GM19328 (cell line): ENCODE measurements around the gene CLIC5.

Experiments used
- ATAC-seq: cut with Tn5 transposase; IDR thresholded peaks from one replicate; pipeline ENCODE4 v1.9.1; 2021; ENCODE audit warnings: mild to moderate bottlenecking, moderate library complexity; ENCODE audit not compliant: unreplicated experiment

The CLIC5 gene

DNA sequence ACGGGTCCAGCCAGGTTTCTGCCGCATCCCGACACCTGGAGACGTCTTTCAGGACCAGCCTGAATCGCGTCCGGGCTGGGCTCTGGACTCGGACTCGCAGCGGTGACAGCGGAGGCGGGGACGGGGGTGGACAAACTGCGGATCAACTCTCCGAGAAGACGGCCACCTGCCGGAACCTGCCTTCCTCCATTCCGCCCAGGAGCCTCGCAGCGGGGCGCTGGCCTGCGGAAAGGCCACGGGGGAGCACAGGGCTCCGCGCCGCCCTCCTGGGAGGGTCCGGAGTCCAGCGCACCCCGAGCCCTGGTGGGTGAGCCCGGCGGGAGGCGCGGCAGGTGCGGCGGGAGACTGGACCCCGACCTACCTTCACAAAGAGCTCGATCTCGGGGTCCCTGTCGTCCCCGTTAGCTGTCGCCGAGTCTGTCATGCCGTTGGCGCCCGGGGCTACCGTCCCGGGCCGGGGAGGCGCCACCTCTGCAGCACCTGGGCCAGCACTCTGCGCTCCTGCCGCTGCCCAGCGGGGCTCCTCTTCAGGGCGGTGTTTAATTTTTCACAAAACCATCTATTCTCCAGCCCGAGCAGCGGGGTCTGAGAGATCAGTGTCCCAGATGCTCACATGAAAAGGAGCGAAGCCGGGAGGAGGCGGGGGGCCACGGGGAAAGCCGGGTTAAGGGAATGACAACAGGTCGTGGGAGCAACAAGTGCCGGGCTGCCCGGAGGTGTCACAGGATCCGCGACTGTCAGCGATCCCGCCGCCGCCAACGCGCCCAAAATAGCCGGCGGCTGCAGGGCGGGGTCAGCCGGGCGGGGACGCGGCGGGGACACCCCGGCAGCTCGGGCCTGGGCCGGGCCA lies at the start of gene CLIC5:
CLIC5 (minus strand) TSS at position 742 of the 850 bp plus-strand sequence; CDS start at position 424, 318 bp downstream.
- ATAC-seq, result no peak

DNA sequence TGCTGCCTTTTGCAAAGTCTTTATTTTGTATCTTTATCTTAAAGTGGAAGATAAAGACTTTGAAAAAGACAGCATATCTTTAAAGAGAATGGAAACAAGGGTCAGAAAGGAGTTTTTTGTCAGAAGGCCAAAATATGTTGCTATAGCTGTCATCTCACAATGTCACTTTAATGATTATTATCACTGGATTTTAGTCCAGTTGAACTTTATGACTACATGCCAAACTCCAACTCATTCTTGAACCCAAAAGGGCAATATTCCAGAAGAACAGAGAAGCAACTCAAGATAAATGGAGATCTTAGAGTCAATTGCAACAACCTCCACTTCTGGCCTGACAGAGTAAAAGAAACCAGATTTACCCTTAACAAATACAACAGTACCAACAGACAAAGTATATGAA lies 47.3 kb upstream of the CLIC5 start:
- no peak for ATAC-seq

DNA sequence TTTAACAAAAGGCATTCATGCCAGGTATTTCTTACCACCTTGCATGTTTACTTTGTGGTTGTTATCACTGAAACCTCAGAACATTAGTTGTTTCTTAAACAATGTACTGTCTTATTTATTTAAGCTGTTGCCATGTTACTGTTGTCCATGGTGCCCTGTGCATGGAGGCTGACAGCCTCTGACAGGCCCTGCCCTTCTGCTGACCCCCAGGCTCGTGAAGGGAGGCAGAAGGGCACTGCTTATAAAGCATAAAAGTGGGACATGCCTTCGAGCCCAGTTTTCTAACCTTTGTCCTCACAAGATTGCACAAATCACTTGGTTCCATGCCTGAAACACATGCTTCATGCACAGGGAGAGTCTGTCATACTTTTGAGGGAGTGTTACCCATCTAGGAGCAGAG lies 46.7 kb upstream of the CLIC5 start:
- ATAC-seq, result no peak

DNA sequence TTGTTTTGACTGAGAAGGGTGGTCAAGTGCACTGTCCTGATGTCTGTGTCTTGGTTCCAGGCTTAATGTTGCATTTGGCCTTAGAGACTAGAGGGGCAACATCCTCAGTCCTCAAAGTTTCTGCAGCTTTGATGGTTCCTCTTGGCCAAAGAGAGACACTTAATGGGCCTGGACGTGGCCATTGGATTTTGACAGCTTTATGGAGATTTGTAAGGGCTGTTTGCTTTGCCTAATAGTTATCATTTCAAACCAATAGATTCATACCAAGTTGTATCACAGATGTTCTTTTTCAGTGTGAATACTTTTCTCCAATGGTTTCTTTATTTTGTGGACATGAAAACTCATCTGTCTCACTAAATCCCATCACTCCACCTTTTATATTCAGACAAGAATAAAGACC lies 45.8 kb upstream of the CLIC5 start:
- ATAC-seq, result no peak

DNA sequence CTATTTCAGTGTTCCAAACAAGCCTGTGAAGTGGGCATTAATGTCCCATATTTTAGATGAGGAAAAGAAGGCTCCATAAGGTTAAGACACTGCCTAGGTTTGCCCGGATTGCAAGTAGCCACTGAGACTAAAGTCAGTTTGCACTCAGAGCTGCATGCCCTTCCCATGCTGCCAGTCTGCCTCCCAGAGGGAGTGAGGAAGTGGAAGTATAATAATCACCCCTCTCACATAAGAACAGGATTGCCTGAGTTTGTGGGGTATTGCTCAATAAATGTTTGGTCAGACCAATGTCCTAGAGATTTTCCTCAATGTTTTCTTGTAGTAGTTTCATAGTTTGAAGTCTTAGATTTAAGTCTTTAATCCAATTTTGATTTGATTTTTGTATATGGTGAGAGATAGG lies 43.9 kb upstream of the CLIC5 start:
- no peak for ATAC-seq

DNA sequence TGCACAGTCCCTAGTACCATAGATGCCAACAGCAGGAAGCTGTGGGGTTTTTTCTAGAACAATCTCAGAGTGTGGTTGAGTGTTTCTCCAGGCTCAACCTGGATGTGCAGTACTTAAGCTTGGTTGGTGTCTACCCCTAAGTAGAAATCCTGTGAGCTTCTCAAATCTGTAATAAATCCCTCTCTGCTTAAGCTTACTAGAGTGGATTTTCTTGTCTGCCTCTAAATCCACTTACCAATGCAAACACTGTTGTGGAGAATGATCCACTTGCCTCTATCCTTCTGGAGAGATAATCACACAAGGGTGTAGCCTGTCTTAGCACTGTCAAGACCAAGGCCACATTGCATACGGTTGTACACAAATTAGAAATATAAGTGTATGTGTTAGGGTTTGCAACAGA lies 43.3 kb upstream of the CLIC5 start:
- no peak for ATAC-seq

DNA sequence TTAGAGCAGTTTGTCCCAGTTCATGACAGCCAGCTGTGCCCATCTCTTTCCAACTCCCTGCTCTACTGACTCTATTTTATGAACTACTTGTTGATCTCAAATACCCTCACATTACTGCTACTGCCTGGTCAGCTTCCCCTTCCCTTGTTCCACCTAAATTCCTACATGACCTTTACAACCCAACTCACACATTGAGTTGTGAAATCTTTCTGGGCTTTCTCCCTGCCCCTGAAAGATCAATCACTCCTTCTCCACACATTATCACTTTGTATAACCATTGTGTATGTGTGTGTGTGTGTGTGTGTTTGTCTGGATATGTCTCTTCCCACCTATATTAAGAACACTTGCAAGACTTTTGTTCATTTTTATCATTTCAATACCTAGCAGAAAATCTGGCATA lies 42.1 kb upstream of the CLIC5 start:
- ATAC-seq, result no peak

DNA sequence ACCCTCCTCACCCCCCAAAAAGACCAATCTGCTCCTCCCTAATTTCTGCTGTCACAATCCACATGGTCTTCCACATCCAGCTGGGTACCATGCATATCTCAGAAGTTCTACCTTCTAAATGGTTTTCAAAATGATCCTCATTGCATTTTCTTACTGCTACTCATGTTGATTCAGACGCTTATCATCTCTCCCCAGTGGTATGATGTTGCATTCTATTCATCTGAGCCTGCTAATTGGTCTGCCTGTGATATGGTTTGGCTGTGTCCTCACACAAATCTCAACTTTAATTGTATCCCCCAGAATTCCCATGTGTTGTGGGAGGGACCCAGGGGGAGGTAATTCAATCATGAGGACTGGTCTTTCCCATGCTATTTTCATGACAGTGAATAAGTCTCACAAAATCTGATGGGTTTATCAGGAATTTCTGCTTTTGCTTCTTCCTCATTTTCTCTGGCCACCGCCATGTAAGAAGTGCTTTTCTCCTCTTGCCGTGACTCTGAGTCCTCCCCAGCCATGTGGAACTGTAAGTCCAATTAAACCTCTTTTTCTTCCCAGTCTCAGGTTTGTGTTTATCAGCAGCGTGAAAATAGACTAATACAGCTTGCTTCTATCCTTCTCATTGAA lies 41.4 kb upstream of the CLIC5 start:
- ATAC-seq, result no peak

DNA sequence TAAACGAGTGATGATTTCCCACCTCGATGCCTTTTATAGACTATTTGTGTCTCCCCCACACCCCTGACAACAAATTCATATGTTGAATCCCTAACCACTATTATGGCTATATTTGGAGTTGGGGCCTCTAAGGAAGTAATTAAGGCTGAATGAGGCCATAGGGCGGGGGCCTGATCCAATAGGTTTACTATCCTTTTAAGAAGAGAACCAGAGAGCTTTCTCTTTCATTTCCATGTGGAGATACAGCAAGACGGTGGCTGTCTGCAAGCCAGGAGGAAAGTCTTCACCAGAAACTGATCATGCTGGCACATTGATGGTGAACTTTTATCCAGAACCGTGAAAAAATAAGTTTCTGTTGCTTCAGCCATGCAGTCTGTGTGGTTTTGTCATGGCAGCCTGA lies 38.9 kb upstream of the CLIC5 start:
- no peak for ATAC-seq

DNA sequence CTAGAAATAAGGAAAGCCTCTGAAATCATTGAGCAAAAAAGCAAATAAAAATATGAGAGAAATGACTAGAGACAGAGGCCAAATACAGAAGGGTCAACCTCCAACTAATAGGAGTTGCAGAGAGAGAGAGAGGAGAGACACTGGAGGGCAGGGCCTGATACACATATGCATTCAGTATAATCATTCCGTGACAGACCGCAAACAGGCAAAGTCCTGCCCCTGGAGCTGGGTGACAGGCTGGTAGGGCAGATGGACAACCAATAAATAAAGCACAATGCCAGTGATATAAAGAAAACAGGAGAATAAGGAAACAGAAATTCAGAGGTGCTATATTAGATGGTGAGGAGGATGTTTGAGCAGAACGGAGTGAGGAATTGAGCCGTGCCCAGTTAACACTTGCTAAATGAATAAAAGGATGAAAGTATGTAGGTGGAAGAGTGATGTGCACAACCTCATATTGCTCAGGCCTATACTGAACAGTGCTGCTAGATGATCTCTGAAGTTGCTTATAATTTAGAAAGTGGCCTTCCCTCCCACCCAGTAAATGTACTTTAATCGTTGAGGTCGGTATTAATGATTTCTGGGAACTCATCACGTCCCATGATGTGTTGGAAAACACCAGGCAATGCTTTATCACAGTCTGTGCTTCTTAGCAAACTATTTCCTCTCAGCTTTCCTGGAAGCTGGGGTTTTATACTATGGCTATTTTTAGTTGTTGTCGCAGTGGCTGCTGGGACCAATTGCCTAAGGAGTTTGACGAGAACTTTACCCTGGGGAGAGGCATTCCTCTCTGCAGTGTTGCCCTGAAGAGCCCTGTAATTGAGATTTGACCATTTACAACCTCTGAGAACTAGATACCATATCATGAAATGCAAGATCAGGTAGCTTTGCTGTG lies 37.6 kb upstream of the CLIC5 start:
- no peak for ATAC-seq

DNA sequence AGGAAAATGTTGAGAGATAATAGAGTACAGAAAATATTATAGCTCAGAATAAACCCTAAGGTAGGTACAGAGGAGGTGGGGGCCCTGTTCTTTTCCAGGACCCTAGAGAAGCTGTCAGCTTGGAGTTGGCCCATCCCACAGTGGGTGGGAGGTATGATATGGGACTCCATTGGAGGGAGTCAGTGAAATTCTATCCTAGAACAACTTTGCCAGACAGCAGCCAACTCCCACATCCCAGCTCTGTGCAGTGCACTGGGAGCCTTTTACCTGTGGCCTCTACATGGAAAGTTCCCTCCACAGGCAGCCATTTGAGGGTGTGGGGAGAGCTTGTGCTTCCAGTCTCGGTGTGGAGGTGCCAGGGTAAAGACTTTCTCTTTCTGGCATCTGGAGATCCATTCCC lies 36.8 kb upstream of the CLIC5 start:
- no peak for ATAC-seq

DNA sequence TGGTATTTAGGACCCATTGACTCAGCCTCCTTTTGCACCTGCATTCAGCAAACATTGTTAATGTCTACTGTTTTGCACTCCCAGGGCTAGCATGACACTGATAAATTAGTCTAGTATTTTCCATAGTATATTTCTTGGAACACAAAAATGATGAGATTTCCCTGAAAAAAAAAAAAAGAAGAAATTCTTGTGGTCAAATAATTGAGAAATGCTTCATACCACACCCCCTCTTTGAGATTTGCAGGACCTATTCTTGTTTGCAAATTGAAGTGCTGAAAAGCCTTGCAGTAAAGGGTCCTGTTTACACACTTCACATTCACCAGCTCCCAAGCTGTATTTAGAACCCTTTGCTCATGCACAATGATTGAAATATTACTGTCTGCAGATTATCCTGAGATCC lies 36.3 kb upstream of the CLIC5 start:
- no peak for ATAC-seq

DNA sequence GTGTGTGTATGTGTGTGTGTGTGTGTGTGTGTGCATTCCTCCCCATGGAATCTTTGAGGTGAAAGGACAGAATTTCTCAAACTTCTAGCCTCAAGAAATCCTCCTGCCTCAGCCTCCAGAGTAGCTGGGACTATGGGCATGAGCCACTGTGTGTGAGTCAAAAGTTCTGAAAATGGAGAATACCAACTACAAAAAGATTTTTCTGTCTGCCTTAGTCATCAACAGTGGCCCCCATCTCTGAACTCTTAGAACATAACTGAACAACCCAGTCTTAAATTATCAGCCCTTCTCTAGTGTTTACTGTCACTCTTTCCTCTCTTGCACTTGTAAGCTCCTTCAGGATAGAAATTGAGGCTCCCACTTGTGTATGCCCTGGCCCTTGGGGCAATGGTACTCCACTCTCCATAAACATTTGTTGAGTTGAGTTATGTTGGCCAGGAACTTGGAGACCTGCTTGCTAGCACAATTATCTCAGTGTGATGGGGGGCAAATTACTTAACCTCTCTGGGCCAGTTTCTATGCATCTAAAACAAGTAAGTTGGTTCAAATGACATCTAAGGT lies 35.3 kb upstream of the CLIC5 start:
- no peak for ATAC-seq

DNA sequence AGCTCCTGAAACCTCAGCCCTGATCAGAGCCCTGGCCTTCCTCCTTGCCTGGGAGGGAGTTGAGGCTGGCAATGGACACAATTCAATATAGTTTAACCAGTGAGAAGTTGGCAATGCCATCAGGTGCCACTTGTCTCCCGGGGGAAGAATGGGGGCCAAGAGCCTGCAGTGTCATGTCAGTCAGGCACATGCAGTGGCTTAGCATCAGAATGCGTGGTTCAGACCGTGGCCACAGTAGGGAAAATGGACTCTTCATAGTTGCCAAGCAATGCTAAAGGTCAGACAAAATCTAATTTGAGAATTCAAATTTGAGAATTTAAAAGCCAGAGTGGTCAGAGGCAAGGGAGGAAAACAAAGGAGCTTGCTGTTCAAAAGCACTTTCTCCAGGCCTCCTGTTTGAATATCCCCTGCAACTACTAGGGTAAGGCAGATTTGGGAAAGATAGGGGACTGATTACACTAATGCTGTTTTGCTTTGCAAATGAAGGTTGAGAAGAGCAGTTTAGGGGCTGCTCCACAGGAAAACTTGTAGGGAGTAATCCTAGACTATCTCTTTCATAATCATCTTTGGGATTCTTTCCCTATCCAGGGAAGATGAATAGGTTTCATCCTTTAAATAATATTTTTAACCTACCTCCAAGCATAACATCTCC lies 33.1 kb upstream of the CLIC5 start:
- no peak for ATAC-seq

DNA sequence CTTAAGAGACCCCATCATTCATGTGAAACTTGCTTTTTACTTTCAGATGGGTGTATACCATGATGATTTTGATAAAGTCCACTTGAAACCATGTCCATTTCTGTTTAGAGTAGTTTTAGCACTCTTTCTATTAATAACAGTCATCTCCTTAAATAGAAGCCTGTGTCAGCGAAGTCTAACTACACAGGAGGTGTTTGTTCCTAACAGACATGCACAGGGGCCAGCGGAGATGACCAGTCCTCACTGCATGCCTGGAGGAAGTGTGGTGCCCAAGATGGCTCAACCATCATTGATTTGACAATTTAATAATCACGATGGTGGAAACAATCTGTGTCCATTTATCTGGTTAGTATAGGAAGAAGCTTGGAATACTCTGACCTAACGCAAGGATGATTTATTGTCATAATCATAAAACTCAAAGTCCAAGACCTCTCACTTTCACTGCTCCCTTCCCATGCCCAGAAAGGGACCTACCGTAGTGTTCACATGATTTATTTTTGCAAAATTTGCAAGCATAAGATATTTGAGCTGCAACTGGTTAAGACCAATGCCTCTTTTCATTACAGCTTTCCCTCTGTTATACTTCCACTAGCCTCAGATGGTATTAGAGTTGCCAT lies 31.0 kb upstream of the CLIC5 start:
- ATAC-seq, result no peak

DNA sequence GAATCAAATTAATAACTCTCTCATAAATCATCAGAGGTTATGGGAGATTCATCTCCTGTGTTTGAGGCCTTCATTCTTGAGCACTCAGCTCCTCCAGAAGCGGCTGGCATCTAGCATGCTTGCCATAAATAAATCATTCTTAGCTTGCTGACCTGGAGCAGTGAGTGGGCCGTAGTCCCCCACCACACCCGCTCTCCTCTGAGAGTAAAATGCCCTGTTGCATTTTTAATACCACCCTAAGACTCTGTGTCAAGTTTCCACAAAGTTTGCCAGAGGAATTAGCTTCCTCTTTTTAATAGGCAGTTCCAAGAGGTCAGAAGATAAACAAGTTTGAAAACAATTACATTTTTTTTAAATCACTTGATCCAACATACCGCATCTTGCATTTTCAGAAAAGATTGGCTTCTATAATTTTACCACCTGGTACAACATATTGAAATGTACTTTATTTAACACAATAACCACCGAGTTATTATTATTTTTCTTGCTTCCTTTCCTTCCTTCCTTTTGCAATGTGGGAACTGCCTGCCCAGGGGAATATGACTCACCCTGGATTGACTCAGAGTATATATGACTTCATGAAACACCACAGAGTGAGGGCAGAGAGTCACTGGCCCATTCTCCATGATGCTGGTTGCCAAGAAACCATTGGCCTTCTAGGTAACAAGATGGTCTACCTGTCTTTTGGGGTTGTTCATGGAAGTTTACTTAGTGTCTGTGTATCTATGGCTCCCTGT lies 29.4 kb upstream of the CLIC5 start:
- no peak for ATAC-seq

DNA sequence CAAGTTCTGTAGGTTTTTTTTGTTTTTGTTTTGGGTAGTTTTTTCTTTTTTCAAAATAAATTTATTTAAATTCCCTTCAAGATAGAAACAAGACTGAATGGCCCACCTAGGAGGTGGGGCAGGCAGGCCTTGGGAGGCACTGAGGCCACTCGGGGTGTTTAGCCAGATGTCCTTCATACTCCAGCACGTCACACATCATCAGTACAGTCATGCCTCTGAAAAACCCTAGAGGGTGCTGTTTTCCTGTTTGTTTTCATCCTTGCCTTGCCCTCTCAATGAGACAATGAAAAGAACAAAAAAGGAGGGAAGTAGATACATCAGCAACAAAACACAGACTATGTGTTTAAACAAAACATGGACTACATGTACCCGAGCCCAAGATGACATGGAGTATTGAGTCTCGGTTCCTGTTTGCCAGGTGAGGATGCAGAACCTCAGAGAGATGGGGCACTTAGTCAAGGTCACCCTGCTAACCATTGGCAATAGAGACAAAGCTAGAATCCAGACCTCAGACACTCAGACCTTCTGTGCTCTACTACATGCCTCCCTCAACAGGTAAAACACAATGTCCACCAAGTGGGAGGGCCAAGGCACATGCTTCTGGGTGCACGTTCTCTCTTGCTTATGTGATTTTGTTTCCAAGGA lies 26.8 kb upstream of the CLIC5 start:
- peak; percentile 85 for ATAC-seq

DNA sequence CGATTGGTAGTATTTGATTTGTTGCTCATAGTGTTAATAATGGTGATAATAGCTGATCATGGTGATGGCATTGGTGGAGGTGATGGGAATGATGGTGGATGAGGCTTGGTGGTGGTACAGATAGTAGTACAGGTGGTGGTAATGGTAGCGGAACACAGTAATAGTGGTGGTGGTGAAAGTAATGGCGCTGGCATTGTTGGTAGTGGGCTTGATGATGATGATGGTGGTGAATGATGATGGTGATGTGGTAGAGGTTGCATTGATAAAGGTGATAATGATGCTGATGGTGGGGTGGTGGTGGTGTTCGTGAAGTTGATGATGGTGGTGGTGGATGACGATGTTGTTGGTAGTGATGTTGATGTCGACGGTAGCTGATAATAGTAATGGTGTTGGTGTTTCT lies 24.6 kb upstream of the CLIC5 start:
- no peak for ATAC-seq

DNA sequence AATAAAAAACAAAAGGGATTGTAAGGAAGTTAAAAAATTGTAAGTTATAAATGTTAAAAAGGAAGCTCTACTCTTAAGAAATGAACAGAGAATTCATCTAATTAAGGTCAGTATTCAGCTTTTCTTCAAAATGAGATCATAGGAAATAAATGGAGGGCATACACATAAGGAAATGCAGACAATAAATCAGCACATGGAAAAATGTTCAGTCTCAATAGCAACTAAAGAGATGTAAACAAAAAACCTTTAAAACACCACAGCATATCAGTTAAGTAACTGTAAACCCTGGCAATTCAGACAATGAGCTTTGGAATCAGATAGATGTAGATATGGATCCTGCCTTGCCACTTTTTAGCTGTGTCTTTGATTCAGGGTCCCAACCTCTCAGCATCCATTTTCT lies 24.0 kb upstream of the CLIC5 start:
- no peak for ATAC-seq
